GM12878 (cell line): ENCODE results near the gene TRPM3. TPM values are rescaled to one million over a fixed set of nuclear protein-coding genes. Genes with fewer than 3 reads are reported as not detected.

Experiments used
- ATAC-seq: fragments of 200-7000 bp; cut with Tn5 transposase; 3 replicates; pipeline ENCODE4 v1.9.1; 2020; ENCODE audit warnings: mild to moderate bottlenecking, moderate library complexity
- BruUV-seq: library from RNA; stranded (reverse); fragments of 400-500 nt; replicated peaks from 2 replicates; lab custom pipeline; 2021; lab: Mats Ljungman, UMichigan
- CTCF ChIA-PET: fragments of 300-600 bp; sonication (Branson Sonifier 250); formaldehyde crosslinking; extraction: SDS; loops from one replicate; lab custom pipeline; 2021; ENCODE audit warnings: inconsistent platforms; lab: Yijun Ruan, JAX
- POLR2A ChIA-PET: fragments of 350-600 bp; formaldehyde crosslinking; extraction: SDS; loops from one replicate; lab custom pipeline; 2021; ENCODE audit warnings: inconsistent platforms; lab: Charles Lee
- RAD21 ChIA-PET: fragments of 300-600 bp; sonication (Branson Sonifier 250); formaldehyde crosslinking; loops from one replicate; lab custom pipeline; 2023; ENCODE audit warnings: antibody characterized with exemption; ENCODE audit not compliant: unreplicated experiment; lab: Charles Lee
- SMC1A ChIA-PET: fragments of 300-600 bp; sonication (Branson Sonifier 250); formaldehyde crosslinking; loops from one replicate; lab custom pipeline; 2023; ENCODE audit not compliant: unreplicated experiment, uncharacterized antibody; lab: Charles Lee
- DNase-seq: peaks from one replicate; pipeline ENCODE4 v3.0.0-alpha.2; 2011; ENCODE audit warnings: low read depth, low spot score
- FAIRE-seq: peaks from 3 replicates; lab custom pipeline; 2011; peaks lifted over from hg19 to GRCh38; lab: Jason Lieb, UNC
- H2AFZ ChIP-seq: 2 replicates; pipeline ENCODE4 v1.6.0; 2011; ENCODE audit warnings: low read depth, low read length, control low read depth; ENCODE audit not compliant: control insufficient read depth
- H3K27ac ChIP-seq: 2 replicates; pipeline ENCODE4 v1.5.1; 2011; ENCODE audit warnings: control low read depth; ENCODE audit not compliant: control insufficient read depth, insufficient read depth
- H3K27me3 ChIP-seq, 2 experiments: replicated peaks in 1 of 2; 2 replicates each; pipeline versions ENCODE4 v1.6.0 to v1.6.1; 2011; ENCODE audit warnings: low read length in 1 of 2; ENCODE audit not compliant: control insufficient read depth in 2 of 2, insufficient read depth in 2 of 2
- H3K36me3 ChIP-seq, 2 experiments: 2 replicates each; pipeline ENCODE4 v1.5.1; 2011; ENCODE audit warnings: low read length in 1 of 2; ENCODE audit not compliant: control insufficient read depth in 2 of 2, insufficient read depth in 2 of 2
- H3K4me1 ChIP-seq: 2 replicates; pipeline ENCODE4 v1.6.1; 2011; ENCODE audit warnings: mild to moderate bottlenecking, low read length, moderate library complexity, mixed read lengths; ENCODE audit not compliant: control insufficient read depth, insufficient read depth
- H3K4me2 ChIP-seq: 2 replicates; pipeline ENCODE4 v1.6.0; 2011; ENCODE audit warnings: control low read depth; ENCODE audit not compliant: control insufficient read depth, insufficient read depth
- H3K4me3 ChIP-seq: fragments of 200-600 bp; sonication (generic); 2 replicates; pipeline ENCODE4 v1.5.1; 2016
- H3K79me2 ChIP-seq: 2 replicates; pipeline ENCODE4 v1.6.0; 2011; ENCODE audit warnings: low read length; ENCODE audit not compliant: control insufficient read depth, insufficient read depth
- H3K9ac ChIP-seq: 2 replicates; pipeline ENCODE4 v1.8.0; 2011; ENCODE audit warnings: low read length, control low read depth, mixed read lengths; ENCODE audit not compliant: control insufficient read depth, insufficient read depth
- H3K9me3 ChIP-seq: replicated peaks from 3 replicates; pipeline ENCODE4 v1.5.1; 2011; ENCODE audit warnings: mild to moderate bottlenecking, low read length; ENCODE audit not compliant: control insufficient read depth, insufficient read depth
- H4K20me1 ChIP-seq: 2 replicates; pipeline ENCODE4 v1.6.0; 2011; ENCODE audit not compliant: control insufficient read depth, insufficient read depth
- BCLAF1 ChIP-seq: fragments of 450-650 bp; IDR thresholded peaks from 2 replicates; pipeline ENCODE4 v1.6.1; 2017; ENCODE audit warnings: antibody characterized with exemption, mild to moderate bottlenecking, moderate library complexity
- CBX3 ChIP-seq: fragments of 200-600 bp; sonication (generic); IDR thresholded peaks from 2 replicates; pipeline ENCODE4 v1.6.1; 2016; ENCODE audit warnings: low read depth, borderline replicate concordance
- CHD1 ChIP-seq: IDR thresholded peaks from 2 replicates; pipeline ENCODE4 v1.6.1; 2012; ENCODE audit warnings: low read depth, low read length, improper control_type of control experiment
- CHD2 ChIP-seq: IDR thresholded peaks from 2 replicates; pipeline ENCODE4 v1.6.1; 2011; ENCODE audit warnings: low read depth, low read length, improper control_type of control experiment, borderline replicate concordance
- ETV6 ChIP-seq, 2 experiments: fragments of 450-650 bp in 1 of 2; IDR thresholded peaks in 1 of 2; conservative IDR thresholded peaks in 1 of 2; 2 replicates each; pipeline ENCODE4 v1.6.1; 2014; ENCODE audit warnings: antibody characterized with exemption in 1 of 2, borderline replicate concordance in 1 of 2, low read depth in 1 of 2, mild to moderate bottlenecking in 1 of 2, moderate library complexity in 1 of 2
- MEF2B ChIP-seq: fragments of 450-650 bp; IDR thresholded peaks from 2 replicates; pipeline ENCODE4 v1.6.1; 2018; ENCODE audit warnings: mild to moderate bottlenecking, moderate library complexity; ENCODE audit not compliant: partially characterized antibody, poor library complexity, severe bottlenecking
- PML ChIP-seq: IDR thresholded peaks from 2 replicates; pipeline ENCODE4 v1.6.1; 2012; ENCODE audit warnings: low read length, inconsistent platforms
- RAD51 ChIP-seq: fragments of 450-650 bp; IDR thresholded peaks from 2 replicates; pipeline ENCODE4 v1.6.1; 2016; ENCODE audit warnings: moderate library complexity, mild to moderate bottlenecking, inconsistent platforms
- RUNX3 ChIP-seq: IDR thresholded peaks from 2 replicates; pipeline ENCODE4 v1.6.1; 2012; ENCODE audit warnings: low read length, inconsistent platforms
- SKIL ChIP-seq: fragments of 450-650 bp; IDR thresholded peaks from 2 replicates; pipeline ENCODE4 v1.6.1; 2017; ENCODE audit warnings: mild to moderate bottlenecking, low read depth, inconsistent platforms; ENCODE audit not compliant: poor library complexity, severe bottlenecking
- SREBF1 ChIP-seq: IDR thresholded peaks from 2 replicates; pipeline ENCODE4 v1.6.1; 2012; ENCODE audit warnings: mild to moderate bottlenecking, low read length
- SUZ12 ChIP-seq: fragments of 200-600 bp; sonication (generic); IDR thresholded peaks from one replicate; pipeline ENCODE4 v1.6.1; 2018; ENCODE audit warnings: antibody characterized with exemption, mild to moderate bottlenecking; ENCODE audit not compliant: unreplicated experiment
- TCF12 ChIP-seq: IDR thresholded peaks from 2 replicates; pipeline ENCODE4 v1.6.1; 2011; ENCODE audit warnings: low read depth, mild to moderate bottlenecking, low read length
- ZNF207 ChIP-seq: fragments of 450-650 bp; IDR thresholded peaks from 2 replicates; pipeline ENCODE4 v1.6.1; 2014; ENCODE audit warnings: antibody characterized with exemption, mild to moderate bottlenecking, borderline replicate concordance
- ZNF622 ChIP-seq: fragments of 450-650 bp; IDR thresholded peaks from 2 replicates; pipeline ENCODE4 v1.6.1; 2017; ENCODE audit warnings: mild to moderate bottlenecking, inconsistent platforms
- ZNF687 ChIP-seq: fragments of 450-650 bp; IDR thresholded peaks from 2 replicates; pipeline ENCODE4 v1.6.1; 2017; ENCODE audit warnings: mild to moderate bottlenecking, moderate library complexity
- WGBS: methylation state at CpG from one replicate; pipeline ENCODE4 v1.1.6; 2016; ENCODE audit warnings: low lambda C conversion rate; ENCODE audit not compliant: insufficient replicate concordance, insufficient coverage; ENCODE audit errors: missing lambda C conversion rate; 5-methylcytosine and 5-hydroxymethylcytosine counted together
- in situ Hi-C: fragments of 300-500 bp; cut with MboI; formaldehyde crosslinking; loops from 9 replicates; pipeline ENCODE4 v1.14.3; 2018; ENCODE audit warnings: mixed read lengths
- intact Hi-C: fragments of 100-400 bp; cut with micrococcal nuclease; formaldehyde crosslinking; loops from one replicate; pipeline ENCODE4 v1.14.2; 2022; ENCODE audit not compliant: unreplicated experiment
- polyA plus RNA-seq, 11 experiments: library from polyadenylated mRNA; depleted of rRNA in 4 of 11; unstranded in 6 of 11; stranded (reverse) in 5 of 11; fragments of >200 nt; fragmentation: Nextera tagmentation in 4 of 11; fragmentation: Illumina TruSeq in 1 of 11; extraction: Ambion mirVana in 4 of 11; extraction: Trizol in 1 of 11; gene quantifications; 1 replicate in 1 of 11; 2 replicates in 10 of 11; pipeline versions ENCODE4 v1.2.1 to v1.2.3, GENCODE V29; 2011 to 2016; ENCODE audit warnings: inconsistent platforms in 2 of 11, missing spikeins in 2 of 11, low read depth in 1 of 11
- total RNA-seq, 4 experiments: library from RNA; depleted of rRNA in 3 of 4; stranded (reverse); fragments of >200 nt in 3 of 4; fragmentation: Illumina TruSeq in 1 of 4; extraction: Trizol in 1 of 4; gene quantifications; 2 replicates each; pipeline versions ENCODE4 v1.2.1 to v1.2.3, GENCODE V29; 2013 to 2021

Gene TRPM3
- total and polyA plus RNA-seq, 10 of the 15 experiments (the other 5 are each of a cell fraction or from before 2014, with no cell fraction given) = not detected

- BruUV-seq = no TSS peak
- CTCF ChIA-PET = interaction anchor here (1.4 kb wide), 1 partner anchor 92 kb away, joined by 3 read pairs; no protein-coding TSS in a partner anchor
- RAD21 ChIA-PET = no interaction called here
- ATAC-seq = no peak
- Histone ChIP-seq H3K9me3 (no peaks in the 10 kb centered on the region), H3K4me2 (no peak overlapping the region), H3K36me3 (no peaks in the 10 kb centered on the region), H3K4me3 (no peak overlapping the region), H3K27ac (no peak overlapping the region), H2AFZ (no peak overlapping the region), H3K27me3 (no peaks in the 10 kb centered on the region), H4K20me1 (peaks cover 3% of the 10 kb centered on the region; the same call in 1 of the 2 replicates), H3K9ac (no peak overlapping the region), H3K4me1 (peaks cover 11% of the 10 kb centered on the region), H3K79me2 (no peaks in the 10 kb centered on the region)
- FAIRE-seq = no peak
- intact Hi-C loops (no loop called here), in situ Hi-C loops (no loop called here)
- 22% methylated on average over 2 of the region's 2 CpGs for whole genome bisulfite sequencing
- POLR2A ChIA-PET = no interaction called here
- no peak for DNase-seq
- SMC1A ChIA-PET = interaction anchor here (0.6 to 1.8 kb wide), 3 partner anchors 12 to 27 kb away, joined by 3 to 4 read pairs (median 3); no protein-coding TSS in a partner anchor
- no peak for TF ChIP-seq CHD2
- no peak for TF ChIP-seq BCLAF1
- no peak for TF ChIP-seq SREBF1
- no peak for TF ChIP-seq SKIL
- no peak for TF ChIP-seq MEF2B
- no peak for TF ChIP-seq SUZ12
- no peak for TF ChIP-seq CBX3
- no peak for TF ChIP-seq TCF12
- no peak for TF ChIP-seq ZNF622
- no peak for TF ChIP-seq CHD1
- no peak for TF ChIP-seq PML
- no peak for TF ChIP-seq ETV6 (conservative IDR thresholded peaks at IDR 0.05 in 1 of 2, IDR thresholded peaks at IDR 0.05 in 1 of 2; ENCODE audit: borderline replicate concordance in 1 of 2, low read depth in 1 of 2)
- TF ChIP-seq ZNF687 = no peak
- no peak for TF ChIP-seq RUNX3
- no peak for TF ChIP-seq RAD51
- no peak for TF ChIP-seq ZNF207
Measured at GRCh38 chr9:70554881-70555280, 566.5 kb downstream of the TRPM3 start.
